Type B pancreatic cell (in vitro differentiated cells): ENCODE data around the gene GHR. TPM values are rescaled to one million over a fixed set of nuclear protein-coding genes. Genes with fewer than 3 reads are reported as not detected.

Source experiments
- DNase-seq: peaks from one replicate; pipeline ENCODE4 v3.0.0; 2021; ENCODE audit warnings: mixed read lengths; ENCODE audit not compliant: unreplicated experiment; ENCODE audit errors: extremely low spot score
- H3K27ac Mint-ChIP-seq: 2 replicates; pipeline ENCODE4 v1.8.0; 2021; ENCODE audit warnings: mild to moderate bottlenecking, mixed read lengths
- H3K27me3 Mint-ChIP-seq: 2 replicates; pipeline ENCODE4 v1.8.0; 2021; ENCODE audit warnings: mixed read lengths
- H3K36me3 Mint-ChIP-seq: 2 replicates; pipeline ENCODE4 v1.8.0; 2021; ENCODE audit warnings: mixed read lengths
- H3K4me1 Mint-ChIP-seq: one replicate; pipeline ENCODE4 v1.8.0; 2021; ENCODE audit warnings: mixed read lengths; ENCODE audit not compliant: unreplicated experiment
- H3K4me3 Mint-ChIP-seq: 2 replicates; pipeline ENCODE4 v1.8.0; 2021; ENCODE audit warnings: mild to moderate bottlenecking, mixed read lengths
- H3K9me3 Mint-ChIP-seq: 2 replicates; pipeline ENCODE4 v1.8.0; 2021; ENCODE audit warnings: mixed read lengths
- total RNA-seq: library from RNA; stranded (reverse); gene quantifications from 2 replicates; pipeline ENCODE4 v1.2.1, GENCODE V29; 2021; ENCODE audit warnings: low replicate concordance
- TF ChIP-seq, protein P1 (sequence below): fragments of 200-600 bp; sonication (generic); conservative IDR thresholded peaks from 2 replicates; pipeline ENCODE4 v1.5.0; 2021; ENCODE audit warnings: antibody characterized with exemption, mild to moderate bottlenecking

Gene GHR
- total RNA-seq, 1 donor from 2014 or later, result 2.6 TPM

DNA sequence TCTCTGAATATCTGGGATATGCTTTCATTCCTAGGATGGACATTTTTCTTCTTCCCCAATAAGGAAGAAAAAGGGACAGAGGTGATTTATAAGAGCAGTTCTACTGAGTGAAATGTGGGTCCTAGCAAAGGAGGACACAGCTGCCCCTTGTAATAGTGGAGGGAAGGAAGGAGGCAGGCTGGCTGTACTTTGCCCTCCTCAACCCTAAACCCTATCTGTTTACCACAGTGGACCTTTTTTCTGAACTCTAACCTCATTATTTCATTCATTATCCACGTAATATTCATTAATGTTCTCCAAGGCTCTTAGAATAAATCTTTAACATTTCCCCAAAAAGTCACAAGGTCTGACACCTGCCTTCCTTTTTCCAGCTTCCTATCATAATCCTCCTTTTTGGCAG, 37.8 kb downstream of the GHR start:
- Mint-ChIP-seq H3K27me3 (no peaks in the 10 kb centered on the region), H3K4me3 (no peak overlapping the region), H3K27ac (no peak overlapping the region), H3K36me3 (no peaks in the 10 kb centered on the region), H3K4me1 (no peaks in the 10 kb centered on the region), H3K9me3 (no peaks in the 10 kb centered on the region)
- TF ChIP-seq, protein P1, sequence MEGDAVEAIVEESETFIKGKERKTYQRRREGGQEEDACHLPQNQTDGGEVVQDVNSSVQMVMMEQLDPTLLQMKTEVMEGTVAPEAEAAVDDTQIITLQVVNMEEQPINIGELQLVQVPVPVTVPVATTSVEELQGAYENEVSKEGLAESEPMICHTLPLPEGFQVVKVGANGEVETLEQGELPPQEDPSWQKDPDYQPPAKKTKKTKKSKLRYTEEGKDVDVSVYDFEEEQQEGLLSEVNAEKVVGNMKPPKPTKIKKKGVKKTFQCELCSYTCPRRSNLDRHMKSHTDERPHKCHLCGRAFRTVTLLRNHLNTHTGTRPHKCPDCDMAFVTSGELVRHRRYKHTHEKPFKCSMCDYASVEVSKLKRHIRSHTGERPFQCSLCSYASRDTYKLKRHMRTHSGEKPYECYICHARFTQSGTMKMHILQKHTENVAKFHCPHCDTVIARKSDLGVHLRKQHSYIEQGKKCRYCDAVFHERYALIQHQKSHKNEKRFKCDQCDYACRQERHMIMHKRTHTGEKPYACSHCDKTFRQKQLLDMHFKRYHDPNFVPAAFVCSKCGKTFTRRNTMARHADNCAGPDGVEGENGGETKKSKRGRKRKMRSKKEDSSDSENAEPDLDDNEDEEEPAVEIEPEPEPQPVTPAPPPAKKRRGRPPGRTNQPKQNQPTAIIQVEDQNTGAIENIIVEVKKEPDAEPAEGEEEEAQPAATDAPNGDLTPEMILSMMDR, result no peak
- no peak for DNase-seq

GRCh38 chr5:42461507-42461906, 38.3 kb downstream of the GHR start:
- Mint-ChIP-seq H3K4me1 (no peaks in the 10 kb centered on the region), H3K27ac (no peak overlapping the region), H3K4me3 (no peak overlapping the region), H3K36me3 (no peaks in the 10 kb centered on the region), H3K27me3 (no peaks in the 10 kb centered on the region), H3K9me3 (no peaks in the 10 kb centered on the region)
- DNase-seq, result no peak
- TF ChIP-seq, protein P1, result no peak

DNA sequence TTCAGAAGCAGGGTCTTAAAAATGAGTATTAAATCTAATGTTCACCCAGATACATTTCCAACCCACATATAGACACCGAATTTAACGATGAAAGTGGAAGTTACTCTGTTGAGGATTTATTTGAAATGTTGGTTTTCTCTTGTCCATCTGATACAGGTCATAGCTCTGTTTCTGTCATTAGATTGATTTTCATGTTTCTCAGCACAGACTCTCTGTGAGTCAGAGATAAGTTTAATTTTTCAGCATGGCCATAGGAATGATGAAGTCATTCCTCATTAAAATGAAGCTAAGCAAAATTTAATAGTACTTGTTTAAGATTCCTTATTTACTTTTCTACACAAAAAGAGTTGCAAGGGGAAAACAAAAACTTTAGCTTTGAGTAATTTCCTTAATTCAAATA, 38.8 kb downstream of the GHR start:
- Mint-ChIP-seq H3K27ac (no peak overlapping the region), H3K4me1 (no peaks in the 10 kb centered on the region), H3K4me3 (no peak overlapping the region), H3K9me3 (no peaks in the 10 kb centered on the region), H3K27me3 (no peaks in the 10 kb centered on the region), H3K36me3 (no peaks in the 10 kb centered on the region)
- no peak for DNase-seq
- TF ChIP-seq, protein P1, result no peak

GRCh38 chr5:42467572-42467971, 44.3 kb downstream of the GHR start:
- no peaks in the 10 kb centered on the region for H3K9me3 Mint-ChIP-seq
- no peaks in the 10 kb centered on the region for H3K36me3 Mint-ChIP-seq
- TF ChIP-seq, protein P1, result no peak
- H3K27me3 Mint-ChIP-seq, result no peaks in the 10 kb centered on the region
- no peak overlapping the region for H3K27ac Mint-ChIP-seq
- H3K4me1 Mint-ChIP-seq, result no peaks in the 10 kb centered on the region
- no peak for DNase-seq
- no peak overlapping the region for H3K4me3 Mint-ChIP-seq

GRCh38 chr5:42467981-42468524, 44.8 kb downstream of the GHR start:
- no peak for DNase-seq
- no peaks in the 10 kb centered on the region for H3K27me3 Mint-ChIP-seq
- H3K4me1 Mint-ChIP-seq, result no peaks in the 10 kb centered on the region
- TF ChIP-seq, protein P1, result no peak
- no peak overlapping the region for H3K27ac Mint-ChIP-seq
- no peaks in the 10 kb centered on the region for H3K9me3 Mint-ChIP-seq
- H3K4me3 Mint-ChIP-seq, result no peak overlapping the region
- H3K36me3 Mint-ChIP-seq, result no peaks in the 10 kb centered on the region
